CD4-positive, alpha-beta T cell treated with Interleukin-17A for 1 hour (primary cell): ENCODE data around the gene STUB1.

Source experiments
- DNase-seq: peaks from one replicate; pipeline ENCODE4 v3.0.0-alpha.2; 2020

STUB1 gene

DNA sequence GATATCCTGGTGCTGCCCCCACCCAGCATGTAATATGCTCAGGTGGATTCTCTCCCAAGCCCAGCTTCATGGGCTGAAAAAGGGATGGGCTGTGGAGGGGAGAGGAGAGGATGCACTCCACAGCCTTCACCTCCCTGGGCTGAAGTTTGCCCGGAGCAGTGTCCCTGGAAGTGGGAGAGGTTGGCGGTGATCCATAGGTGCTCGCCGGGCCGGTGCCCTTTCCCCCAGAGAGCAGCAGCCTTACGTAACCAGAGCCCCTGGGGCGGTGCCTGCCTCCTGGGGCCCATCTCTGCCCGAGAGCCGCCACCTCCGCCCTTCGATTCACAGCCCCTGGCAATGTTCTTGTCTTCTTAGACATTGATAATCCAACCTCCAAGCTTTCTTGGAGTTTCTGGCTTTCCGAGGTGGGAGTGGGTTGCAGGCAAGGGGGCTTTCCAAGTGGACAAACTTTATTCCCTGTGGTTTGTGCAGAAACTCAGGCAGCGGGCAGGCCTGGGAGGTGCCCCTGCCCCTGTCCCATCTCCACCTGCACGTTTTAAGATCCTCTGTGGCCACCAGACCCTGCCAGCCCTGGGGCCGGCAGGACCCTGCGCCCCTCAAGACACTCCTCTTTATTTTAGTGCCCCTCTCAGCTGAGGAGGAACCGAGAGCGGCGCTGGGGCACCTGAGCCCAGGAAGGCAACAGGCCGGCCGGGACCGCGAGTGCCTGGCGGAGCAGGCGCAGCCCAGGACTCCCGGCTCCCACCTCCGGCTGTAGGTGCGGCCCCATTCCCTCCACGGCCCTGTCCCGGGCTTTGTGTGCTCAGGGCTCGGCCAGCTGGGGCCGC, 34.1 kb upstream of the STUB1 start:
- DNase-seq, result no peak

DNA sequence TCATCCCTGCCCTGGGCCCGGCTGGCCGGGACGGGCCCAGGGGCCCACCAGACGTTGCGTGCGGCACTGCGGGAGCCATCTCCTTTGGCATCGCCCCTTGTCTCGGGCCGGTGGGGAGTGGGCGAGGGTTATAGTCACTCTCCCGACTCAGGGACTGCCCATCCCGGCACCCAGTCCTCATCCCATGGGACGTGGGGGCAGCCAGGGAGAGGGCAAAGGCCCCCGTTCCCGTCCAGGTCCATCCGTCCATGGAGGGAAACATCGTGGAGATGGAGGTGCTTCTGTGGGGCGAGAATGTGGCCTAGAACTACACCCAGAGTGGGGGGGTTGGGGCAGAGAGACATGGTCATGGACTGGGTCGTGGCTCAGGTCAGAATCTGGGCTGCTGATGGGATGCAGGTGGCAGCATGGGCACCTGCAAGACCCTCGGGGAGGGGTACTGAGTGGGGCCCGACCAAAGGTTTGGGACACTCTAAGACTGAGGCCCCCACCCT, 33.5 kb upstream of the STUB1 start:
- DNase-seq, result no peak

DNA sequence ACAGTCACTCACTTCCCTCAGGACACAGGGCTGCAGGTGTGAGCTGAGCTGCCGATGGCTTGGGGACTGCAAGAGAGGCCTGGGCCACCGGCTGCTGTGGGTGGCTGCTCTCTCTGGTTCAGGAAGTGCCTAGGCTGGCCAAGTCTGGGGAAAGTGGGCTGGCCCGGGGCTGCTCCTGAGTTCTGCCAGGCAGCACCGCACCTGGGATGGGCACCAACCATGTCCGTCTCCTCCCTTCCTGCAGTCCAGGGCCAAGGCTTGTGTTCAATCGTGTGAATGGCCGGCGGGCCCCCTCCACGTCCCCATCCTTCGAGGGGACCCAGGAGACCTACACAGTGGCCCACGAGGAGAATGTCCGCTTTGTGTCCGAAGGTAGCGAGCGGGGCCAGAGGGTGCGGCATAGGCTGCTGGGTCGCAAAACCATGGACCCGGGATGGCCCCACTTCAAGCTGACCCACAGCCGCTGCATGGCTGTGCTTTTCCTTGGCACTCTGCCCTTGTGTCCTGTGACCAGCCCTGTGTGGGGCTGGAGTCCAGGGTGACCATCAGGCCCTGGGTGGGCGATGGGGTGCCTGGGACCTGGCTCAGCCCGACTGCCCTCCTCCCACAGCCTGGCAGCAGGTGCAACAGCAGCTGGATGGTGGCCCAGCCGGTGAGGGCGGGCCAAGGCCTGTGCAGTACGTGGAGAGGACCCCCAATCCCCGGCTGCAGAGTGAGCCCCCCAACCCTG, 32.9 kb upstream of the STUB1 start:
- no peak for DNase-seq

DNA sequence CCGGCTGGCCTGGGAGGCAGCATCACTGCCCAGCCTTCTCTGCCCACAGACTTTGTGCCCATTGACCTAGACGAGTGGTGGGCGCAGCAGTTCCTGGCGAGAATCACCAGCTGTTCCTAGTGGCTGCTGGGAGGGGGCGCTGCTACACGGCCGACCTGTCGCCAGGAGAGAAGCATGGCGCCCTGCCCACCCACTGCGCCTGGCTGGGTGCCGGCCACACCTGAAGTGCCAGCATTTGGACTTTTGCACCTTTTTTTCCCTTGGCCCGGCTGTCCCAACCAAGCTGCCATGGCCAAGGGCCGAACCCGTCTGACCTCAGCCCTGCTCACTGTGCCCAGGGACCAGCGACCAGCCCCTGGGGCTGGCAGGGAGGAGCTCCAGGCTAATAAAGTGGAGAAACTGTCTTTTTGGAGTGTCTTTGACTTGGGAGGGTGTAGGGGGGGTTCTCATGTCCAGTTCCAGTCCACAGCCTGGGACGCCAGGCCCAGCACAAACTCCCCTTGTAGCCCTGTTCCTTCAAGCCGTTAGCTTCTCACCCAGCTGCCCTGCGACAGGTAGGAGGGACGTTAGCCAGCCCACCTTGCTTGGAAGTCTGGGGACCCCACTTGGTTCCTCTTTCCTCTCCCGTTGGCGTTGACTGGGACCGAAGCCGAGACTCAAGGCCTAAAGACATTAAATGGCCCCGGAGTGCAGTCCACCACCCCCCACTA, 32.0 kb upstream of the STUB1 start:
- peak; percentile 43 for DNase-seq

DNA sequence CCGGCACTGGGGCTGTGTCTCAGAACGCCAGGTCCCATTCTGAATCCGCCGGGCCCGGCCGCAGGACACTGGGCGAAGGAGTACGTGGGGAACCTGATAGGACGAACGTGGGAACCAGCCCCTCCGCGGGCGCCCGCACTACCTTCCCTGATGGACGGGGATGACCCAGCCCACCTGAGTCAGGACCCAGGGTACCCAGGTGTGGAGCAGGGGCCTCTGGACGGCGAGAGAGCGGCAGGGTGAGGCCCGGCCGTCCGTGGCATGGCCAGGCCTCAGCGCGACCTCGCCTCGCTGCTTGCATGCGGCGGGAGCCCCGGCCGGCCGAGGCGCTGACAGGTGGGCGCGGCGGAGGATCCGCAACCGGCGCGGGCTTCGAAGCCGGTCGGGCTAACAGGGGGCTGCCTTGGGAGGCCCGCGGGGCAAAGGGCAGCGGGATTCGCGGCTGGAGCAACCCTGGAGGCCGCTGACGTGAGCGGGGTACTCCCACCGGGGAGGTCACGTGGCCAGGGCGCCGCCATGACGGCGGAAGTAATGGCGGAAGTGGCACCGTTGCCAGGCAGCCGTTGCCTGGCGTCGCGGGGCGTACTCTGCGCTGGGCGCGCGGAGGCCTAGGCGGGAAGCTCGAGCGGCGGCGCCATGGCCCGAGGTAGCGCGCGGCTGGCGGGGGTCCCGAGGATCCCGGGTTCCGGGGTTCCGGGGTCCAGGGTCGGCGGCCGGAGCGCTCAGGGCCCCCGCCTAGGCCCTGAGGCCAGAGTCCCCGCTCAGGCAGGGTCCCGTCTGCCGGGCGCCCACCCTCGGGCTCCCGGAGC, 31.2 kb upstream of the STUB1 start, which contains the start of gene WDR90:
WDR90 (plus strand) TSS at position 585 of the 809 bp plus-strand sequence; CDS start at position 637, 52 bp downstream.
- DNase-seq, result peak; percentile 91

DNA sequence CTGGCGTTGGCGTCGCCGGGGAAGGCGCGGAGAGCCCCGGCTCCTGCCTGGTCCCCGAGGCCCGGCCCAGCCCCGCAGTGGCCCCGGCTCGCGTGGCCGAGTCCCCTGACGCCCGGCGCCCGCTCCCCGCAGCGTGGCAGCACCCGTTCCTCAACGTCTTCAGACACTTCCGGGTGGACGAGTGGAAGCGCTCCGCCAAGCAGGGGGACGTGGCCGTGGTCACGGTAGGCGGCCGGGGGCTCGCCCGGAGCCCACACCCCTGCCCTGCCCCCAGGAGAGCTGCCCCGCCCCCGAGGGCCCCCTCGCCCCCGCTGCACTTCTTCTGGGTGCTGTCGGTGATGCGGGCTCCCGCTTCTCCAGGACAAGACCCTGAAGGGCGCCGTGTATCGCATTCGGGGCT, 30.6 kb upstream of the STUB1 start:
- no peak for DNase-seq

DNA sequence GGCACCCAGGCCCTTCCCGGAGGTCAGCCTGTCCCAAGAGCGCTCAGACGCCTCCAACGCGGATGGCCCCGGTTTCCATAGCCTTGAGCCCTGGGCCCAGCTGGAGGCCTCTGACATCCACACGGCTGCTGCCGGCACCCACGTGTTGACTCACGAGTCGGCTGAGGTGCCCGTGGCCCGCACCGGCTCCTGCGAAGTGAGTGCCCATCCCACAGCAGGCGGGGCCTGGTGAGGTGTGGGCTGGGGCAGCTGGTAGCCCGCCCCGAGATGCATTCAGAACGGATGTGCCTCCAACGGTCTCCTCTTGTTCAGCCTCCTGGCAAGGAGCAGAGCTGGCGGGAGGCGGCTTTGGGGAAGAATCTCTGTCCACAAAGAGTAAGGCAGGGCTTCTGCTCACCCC, 28.4 kb upstream of the STUB1 start:
- DNase-seq, result no peak

DNA sequence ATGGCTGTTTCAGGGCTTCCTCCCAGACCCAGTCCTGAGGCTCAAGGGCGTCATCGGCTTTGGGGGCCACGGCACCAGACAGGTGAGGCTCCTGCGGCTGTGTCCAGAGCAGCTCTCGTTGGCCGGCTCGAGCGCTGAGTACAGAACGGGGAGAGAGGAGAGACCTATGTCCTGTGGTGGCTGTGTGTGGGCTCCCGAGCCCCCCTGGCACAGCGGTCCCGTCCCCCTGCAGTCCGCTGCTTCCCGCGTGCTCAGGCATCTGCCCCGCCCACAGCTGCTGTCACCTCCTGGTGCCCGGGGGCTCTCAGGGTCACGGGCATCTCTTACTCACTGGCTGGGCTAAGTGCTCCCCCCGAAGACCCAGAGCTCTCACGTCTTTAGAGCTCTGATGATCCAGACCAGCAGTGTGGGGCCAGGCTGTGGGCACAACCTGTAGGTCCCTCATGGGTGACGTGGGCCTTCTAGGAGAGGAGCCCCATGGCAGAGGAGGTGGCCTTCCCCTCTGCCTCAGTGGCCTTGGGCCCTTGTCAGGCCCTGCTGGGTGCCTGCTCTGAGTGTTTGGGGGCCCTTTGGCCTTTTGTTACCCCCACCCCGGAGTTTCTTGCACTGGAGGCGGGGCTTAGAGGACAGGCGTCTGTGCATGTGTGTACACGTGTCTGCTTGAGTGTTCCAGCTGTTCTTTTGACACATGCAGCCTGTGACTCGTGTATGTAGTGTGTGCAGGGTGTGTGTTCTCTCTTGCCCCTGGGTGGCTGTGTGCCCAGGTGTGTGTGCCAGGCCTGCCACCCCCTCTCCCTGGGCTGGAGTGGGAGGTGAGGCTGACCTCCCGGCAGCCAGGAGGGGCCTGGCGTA, 27.5 kb upstream of the STUB1 start:
- DNase-seq, result no peak

DNA sequence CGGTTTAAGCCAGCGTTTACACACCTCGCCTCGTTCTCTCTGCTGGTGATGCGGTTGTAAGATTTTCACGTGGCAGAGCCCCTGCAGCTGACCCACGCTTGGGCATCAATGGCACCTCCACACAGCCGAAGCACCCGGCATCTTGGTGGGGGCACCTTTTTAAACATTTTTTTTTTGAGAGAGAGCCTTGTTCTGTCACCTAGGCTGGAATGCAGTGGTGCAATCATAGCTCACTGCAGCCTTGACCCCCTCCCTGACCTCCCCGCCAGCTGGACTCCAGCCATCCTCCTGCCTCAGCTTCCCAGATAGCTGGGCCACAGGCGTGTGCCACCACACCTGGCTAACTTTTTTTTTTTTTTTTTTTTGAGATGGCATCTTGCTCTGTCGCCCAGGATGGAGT, 26.2 kb upstream of the STUB1 start:
- DNase-seq, result no peak

DNA sequence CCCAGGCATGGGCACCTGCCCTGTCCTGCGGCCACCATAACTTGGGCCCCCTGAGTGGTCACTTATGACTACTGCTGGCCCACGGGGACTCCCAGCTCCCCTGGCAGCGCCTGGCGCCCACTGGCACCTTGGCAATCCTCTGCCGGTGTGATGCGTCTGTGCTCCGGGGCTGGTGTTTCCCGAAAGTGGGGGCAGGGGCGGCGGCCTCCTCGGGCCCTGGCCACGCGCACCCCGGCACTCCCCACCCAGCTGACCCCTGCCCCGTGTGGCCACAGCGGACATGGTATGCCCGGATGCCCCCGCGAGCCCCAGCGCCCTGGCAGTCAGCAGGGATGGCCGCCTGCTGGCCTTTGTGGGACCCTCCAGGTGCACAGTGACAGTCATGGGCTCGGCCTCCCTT, 22.7 kb upstream of the STUB1 start:
- DNase-seq, result no peak

DNA sequence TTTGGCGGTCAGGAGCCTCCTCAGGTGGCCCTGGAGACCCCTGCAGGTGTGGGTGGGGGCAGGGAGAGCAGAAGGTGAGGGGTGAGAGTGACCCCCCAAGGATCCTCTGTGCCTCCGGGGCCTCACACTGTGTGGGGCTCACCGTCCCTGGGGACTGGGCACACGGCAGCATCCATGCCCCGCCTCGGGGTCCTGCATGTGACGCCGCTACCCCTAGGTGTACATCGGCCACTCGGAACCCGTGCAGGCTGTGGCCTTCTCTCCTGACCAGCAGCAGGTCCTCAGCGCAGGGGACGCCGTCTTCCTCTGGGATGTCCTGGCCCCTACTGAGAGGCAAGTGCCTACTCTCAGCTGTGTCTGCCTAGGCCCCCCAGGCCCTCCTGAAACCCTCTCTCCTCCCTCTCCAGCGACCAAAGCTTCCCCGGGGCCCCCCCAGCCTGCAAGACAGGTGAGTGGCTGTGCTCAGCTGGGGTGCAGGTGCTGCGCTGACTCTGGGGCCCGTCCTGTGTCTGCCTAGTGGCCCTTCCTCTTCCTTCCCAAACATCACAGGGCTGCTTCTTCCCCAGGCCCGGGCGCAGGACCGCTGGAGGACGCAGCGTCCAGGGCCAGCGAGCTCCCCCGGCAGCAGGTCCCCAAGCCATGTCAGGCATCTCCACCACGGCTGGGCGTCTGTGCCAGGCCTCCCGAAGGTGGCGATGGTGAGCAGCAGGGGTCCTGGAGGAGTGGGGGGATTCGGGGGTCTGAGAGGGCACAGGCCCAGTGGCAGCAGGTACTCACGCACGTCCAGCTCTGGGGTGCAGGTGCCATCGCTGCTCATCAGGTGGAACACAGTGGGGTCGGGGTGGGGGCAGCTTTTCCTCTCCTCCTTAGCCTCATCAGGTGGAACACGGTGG, 21.3 kb upstream of the STUB1 start:
- no peak for DNase-seq

DNA sequence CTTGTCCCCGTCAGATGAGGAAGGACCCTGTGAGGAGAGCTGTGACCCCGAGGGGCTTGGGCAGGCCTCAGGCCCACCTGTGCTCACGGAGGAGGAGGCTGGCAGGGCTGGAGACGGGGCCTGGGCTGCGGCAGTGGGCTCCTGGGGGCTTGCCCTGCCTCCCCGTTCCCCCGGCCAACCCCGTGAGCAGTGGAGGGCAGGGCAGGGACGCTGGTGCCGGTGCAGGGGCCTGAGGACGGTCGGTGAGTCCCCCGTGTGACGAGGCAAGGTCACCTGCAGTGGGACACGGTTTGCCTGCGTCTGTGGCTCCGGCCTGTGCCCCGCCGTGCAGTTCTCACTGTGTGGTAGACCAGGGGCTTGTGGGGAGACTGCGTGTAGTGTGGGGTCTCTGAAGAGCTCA, 20.6 kb upstream of the STUB1 start:
- DNase-seq, result no peak

DNA sequence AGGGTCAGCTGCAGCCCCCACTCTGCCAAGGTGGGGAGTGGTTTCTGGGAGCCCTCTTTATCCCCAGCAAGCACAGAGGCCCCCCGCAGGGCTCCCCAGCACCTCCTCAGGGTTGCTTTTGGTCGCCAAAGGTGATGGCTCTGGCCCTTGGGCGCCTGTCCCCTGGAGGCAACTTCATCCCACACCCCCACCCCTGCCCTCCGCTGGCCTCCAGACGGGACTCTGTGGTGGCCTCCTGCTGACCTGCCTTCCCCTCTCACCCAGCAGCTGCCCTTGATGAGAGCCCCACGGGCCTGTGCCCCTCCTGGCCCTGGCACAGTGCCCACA, 20.1 kb upstream of the STUB1 start:
- DNase-seq, result no peak

DNA sequence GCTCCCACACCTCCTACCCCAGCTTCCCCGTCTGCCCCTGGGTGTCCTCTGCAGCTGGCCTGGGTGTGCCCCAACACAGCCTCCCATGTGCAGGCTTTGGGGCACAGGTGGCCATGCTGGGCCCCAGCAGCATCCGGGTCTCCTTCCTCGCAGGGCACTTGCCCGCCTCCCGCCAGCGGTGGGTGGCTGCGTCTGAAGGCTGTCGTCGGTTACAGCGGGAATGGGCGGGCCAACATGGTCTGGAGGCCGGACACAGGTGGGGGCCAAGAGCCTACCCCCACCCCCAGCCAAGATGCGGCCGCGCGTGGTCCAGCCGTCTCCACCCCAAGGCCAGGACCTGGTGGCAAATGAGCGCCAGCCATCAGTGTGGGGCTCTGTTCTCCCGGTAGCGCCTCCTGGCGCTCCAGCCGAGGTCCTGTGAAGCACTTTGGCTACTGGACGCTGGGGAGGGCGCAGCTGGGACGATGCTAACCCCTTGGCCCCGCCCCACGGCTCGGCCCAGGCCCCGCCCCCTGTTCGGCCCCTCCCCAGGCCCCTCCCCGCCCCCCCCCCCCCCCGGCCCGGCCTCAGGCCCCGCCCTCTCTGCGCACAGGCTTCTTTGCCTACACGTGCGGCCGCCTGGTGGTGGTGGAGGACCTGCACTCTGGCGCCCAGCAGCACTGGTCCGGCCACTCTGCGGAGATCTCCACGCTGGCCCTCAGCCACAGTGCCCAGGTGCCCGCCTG, 19.6 kb upstream of the STUB1 start:
- DNase-seq, result peak; percentile 69

DNA sequence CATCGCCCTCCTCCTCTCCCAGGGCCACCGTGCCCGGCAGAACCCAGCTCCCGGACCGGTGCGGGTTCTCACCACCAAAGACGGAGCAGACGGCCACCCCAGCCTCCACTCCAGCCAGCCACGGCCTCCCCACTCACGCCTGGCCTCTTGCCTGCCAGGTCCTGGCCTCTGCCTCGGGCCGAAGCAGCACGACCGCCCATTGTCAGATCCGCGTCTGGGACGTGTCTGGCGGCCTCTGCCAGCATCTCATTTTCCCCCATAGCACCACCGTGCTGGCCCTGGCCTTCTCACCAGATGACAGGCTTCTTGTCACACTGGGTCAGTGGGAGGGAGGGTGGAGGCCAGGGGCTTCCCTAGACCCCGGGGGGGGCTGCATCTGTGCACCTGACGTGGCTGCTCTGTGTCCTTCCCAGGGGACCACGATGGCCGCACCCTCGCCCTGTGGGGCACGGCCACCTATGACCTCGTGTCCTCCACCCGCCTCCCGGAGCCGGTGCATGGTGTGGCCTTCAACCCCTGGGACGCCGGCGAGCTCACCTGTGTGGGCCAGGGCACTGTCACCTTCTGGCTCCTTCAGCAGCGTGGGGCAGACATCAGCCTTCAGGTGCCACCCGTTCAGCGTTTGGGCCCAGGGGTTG, 18.9 kb upstream of the STUB1 start:
- no peak for DNase-seq

DNA sequence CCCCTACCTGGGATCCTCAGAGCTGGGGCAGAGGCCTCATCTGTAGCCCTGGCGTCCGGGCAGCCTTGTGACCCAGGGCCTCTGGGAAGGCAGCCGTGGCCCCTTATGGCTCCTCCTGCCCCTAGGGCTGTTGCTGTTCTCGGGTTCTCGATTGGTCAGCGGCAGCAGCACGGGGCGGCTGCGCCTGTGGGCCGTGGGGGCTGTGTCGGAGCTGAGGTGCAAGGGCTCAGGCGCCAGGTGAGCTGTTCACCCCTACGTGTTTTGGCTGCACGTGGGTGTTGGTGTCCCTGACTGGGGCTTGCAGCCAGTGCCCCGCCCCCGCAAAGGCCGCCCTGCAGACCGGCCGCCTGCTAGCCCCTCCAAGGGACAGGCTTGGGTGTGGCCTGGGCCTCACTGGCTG, 18.1 kb upstream of the STUB1 start:
- DNase-seq, result no peak

DNA sequence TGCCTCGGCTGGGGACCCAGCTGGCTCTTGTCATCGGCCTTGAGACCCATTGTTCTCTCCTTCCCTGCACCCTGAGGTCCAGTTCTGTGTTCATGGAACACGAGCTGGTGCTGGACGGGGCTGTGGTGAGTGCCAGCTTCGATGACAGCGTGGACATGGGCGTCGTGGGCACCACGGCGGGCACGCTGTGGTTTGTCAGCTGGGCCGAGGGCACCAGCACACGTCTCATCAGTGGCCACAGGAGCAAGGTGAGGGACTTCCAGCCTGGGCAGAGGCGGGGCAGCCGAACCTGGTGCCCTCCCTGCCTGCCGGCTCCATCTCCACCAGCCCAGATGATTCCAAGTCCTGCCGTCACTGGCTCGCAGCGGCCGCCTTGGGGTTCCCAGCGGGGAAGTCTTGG, 17.6 kb upstream of the STUB1 start:
- DNase-seq, result no peak

DNA sequence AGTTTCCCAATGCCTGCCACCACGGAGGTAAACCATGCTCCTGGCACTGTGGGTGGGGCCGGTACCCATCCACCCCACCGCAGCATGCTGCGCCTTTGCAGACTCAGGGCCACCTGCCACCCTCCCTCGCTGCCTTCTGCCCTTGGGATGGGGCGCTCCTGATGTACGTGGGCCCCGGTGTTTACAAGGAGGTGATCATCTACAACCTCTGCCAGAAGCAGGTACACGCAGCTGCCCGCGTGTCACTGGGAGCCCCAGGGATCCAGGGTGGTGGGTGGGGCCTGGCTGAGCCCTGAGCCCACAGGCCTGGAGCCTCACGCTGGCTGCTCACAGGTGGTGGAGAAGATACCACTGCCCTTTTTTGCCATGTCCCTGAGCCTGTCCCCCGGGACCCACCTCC, 13.6 kb upstream of the STUB1 start:
- no peak for DNase-seq

DNA sequence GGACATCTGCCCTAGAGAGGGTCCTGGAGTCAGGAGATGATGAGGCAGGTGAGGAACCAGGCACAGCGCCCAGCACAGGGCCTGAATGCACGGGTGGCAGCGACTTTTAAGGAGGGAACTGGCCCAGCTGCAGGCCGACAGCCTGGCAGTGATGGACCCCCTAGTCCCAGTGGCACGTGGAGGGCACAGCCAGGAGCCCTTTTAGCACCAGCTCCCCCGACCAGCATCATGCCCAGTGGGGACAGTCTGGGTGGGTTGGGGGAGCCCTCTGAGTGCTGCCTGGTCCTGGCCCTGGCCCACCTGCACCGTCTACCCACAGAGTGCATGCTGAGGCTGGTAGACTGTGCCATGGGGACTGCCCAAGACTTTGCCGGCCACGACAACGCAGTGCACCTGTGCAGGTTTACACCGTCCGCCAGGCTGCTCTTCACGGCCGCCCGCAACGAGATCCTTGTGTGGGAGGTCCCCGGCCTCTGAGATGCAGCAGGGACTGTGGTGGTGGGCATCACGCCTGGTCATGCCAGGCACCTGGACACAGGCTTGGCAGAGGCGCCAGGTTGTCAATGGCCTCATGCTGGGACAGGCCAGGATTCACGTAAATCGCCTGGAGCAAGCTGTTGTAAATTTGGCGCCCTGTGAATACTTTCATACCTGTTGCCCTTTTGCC, 13.0 kb upstream of the STUB1 start:
- DNase-seq, result no peak
